ENCODE measurements around the gene HPCA.

Gene HPCA

DNA sequence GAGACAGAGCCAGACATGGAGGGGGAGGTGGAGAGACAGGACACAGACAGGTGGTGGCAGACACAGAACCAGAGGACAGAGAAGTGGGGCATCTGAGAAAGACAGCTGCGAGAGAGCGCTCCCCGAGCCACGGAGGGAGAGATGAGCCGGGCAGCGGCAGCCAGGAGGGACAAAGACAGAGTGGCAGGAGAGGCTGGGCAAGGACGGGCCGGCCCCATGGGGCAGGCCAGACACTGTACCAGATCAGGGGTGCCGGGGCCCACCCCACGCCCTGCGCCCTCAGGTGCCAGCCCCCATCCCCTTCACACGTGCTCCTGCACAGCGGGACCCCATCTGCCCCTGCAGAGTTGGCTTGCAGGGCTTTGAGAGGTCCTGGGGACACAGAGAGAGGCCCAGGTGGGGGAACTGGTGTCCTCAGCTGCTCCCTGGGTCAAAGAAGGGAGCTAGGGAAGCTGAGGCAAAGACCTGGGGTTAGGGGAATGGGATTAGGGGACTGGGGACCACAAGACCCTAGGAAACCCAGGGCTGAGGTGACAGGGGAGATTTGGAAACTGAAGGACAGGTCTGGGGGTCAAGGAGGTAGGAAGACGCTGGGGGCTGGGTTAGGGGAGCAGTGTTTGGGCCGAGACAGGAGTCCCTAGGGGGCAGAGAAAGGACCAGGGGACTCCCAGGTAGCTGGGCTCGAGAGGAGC, 16.2 kb upstream of the HPCA start:
- no peak for DNase-seq
- in situ Hi-C loops (cut with HindIII; ENCODE audit: low pct_ligation_motif_present, low pct_unique_long_range_greater_than_20kb, low sequenced_read_pairs) = no loop called here

DNA sequence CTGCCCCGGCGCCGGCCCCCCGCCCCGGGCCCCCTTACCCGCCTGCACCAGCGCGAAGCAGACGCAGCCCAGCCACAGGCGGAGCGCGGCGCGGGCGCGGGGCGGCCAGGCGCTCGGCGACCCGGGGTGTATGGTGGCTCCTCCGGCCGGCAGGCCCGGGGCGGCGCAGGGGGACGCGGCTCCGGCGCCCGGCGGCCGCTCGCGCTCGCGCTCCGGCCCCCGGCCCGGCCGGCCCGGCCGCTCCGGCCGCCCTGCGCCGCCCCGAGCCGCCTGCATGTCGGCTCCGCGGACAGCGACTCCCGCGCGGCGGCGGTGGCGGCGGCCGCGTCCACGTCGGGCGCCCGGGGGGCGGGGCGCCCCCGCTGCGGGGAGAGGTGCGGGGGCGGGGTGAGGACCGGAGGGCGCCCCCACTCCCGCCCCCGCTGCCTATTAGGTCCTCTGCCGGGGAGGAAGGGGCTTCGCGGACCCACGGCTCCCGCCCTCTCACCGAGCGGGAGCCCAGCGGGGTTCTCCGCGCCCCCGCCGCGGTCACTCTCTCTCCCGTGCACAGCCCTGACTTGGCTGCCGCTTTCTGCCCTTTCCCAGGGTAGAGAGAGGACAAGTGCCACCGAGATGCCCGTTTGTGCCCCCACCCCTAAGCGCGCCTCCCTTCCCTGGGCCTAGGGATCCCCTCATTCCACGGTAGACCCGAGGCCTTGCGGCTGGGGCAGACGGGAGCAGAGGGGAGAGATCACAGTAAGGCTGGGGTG, 15.5 kb upstream of the HPCA start, which contains the start of gene FNDC5:
FNDC5 (minus strand) TSS at position 298 of the 749 bp plus-strand sequence.
- in situ Hi-C loops (cut with HindIII; ENCODE audit: low pct_ligation_motif_present, low pct_unique_long_range_greater_than_20kb, low sequenced_read_pairs) = no loop called here

DNA sequence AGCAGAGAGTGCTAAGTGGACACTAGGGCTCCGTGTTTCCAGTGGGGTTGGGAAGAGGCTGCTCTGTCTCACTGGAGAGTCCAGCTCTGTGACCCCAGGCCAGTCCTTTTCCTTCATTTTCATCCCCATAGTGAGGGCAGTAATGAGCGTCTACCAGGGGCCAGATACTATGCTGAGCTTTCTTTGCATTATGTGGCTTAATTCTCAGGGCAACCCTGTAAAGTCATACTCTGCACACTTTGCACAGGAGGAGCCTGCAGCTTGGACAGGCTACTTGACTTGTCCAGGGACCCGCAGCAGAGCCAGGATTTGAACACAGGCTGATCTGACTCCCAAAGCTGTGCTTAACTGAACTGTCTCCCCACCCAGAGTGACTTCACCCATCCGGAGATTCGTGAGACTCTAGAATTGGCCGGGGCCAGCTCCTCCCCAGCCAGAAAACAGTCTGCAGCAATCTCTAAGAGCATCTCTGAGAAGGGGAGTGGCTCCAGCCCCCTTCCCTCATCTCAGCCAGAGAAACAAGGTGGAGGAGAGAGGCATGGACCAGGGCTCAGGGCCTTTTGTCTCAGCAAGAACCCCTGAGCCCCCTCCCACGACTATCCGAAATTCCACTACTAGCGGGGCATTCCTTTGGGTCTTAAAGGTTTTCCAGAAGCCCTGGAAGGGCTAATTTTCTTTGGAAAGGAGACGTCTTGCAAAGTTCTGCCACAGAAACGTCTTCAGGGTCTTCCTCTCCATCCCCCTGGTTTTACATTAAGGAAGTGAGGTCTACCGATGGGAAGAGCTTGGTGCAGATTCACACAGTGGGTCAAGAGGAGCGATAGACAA, 14.7 kb upstream of the HPCA start:
- in situ Hi-C loops (cut with HindIII; ENCODE audit: low pct_ligation_motif_present, low pct_unique_long_range_greater_than_20kb, low sequenced_read_pairs) = no loop called here
- no peak for DNase-seq

More for the DNA sequence above, 15.5 kb upstream of the HPCA start, which contains the start of gene FNDC5:
- DNase-seq = no peak

DNA sequence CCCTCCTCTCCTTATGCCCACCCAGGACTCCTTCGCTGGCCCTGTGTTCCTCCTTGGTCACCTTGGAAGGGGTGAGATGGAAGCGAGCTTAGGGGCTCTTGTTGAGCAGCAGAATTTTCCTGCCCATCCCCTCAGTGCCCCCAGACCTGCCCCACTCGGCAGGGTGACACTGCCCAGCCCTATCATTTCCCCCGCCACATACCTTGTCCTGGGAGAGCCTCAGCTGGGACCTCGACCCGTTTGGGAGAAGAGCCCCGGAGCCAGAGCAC, 14.2 kb upstream of the HPCA start:
- in situ Hi-C loops (cut with HindIII; ENCODE audit: low pct_ligation_motif_present, low pct_unique_long_range_greater_than_20kb, low sequenced_read_pairs) = no loop called here
- no peak for DNase-seq

DNA sequence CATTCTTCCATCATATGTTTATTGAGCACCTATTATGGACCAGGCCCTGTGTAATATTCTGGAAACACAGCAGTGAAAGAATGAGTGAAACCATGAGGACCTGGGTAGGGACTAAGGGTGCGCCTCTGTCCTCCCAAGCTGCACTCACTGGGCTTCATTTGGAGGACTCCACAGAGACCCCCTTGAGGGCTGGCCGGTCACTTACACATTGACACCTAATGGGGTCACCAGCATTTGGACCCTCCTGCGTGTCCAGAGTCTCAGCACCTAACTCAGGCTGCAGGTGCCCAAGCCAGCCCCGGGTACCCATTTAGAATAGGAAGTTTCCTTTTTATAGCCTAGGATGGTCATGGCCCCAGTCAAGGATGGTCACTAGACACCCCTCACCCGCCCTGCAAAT, 12.8 kb upstream of the HPCA start:
- no peak for DNase-seq
- in situ Hi-C loops (cut with HindIII; ENCODE audit: low pct_ligation_motif_present, low pct_unique_long_range_greater_than_20kb, low sequenced_read_pairs) = no loop called here

DNA sequence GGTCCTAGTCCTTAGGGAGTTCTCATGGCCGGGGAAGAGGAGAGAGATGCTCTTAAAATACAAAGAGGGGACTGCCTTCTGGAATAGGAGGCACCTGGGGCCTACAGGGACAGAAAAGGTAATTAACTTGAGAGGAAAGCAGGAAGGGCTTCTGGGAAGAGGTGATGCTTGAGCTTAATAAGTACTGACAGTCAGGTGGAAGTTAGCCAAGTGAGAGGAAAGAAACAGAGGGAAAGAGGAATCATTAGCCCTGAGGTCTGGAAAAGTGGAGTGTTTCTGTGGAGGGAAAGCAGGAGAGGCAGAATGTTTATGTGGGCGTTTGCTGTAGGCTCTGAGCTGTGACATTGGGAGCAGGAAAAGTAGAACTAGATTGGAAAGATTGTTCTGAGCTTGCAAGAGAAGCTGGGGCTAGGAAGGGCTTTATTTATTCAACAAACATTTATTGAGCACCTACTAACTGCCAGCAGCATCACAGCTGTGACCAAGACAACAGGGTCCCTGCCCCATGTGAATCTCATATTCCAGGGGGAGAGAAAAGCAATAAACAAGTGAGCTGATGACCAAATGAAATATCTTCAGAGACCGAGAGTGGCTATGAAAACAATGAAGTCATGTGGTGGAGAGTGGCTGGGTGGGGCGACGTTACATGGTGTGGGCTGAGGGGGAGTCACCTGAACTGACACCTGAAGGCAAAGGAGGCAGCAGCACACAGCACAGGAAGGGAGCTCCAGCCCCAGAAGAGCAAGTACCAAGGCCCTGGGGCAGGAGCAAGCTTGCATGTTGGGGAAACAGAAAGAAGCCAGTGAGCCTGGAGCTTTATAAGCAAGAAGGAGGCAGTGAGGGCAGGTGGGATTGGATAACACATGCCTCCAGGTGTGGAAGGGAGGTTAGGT, 11.2 kb upstream of the HPCA start:
- no peak for DNase-seq
- in situ Hi-C loops (cut with HindIII; ENCODE audit: low pct_ligation_motif_present, low pct_unique_long_range_greater_than_20kb, low sequenced_read_pairs) = no loop called here

DNA sequence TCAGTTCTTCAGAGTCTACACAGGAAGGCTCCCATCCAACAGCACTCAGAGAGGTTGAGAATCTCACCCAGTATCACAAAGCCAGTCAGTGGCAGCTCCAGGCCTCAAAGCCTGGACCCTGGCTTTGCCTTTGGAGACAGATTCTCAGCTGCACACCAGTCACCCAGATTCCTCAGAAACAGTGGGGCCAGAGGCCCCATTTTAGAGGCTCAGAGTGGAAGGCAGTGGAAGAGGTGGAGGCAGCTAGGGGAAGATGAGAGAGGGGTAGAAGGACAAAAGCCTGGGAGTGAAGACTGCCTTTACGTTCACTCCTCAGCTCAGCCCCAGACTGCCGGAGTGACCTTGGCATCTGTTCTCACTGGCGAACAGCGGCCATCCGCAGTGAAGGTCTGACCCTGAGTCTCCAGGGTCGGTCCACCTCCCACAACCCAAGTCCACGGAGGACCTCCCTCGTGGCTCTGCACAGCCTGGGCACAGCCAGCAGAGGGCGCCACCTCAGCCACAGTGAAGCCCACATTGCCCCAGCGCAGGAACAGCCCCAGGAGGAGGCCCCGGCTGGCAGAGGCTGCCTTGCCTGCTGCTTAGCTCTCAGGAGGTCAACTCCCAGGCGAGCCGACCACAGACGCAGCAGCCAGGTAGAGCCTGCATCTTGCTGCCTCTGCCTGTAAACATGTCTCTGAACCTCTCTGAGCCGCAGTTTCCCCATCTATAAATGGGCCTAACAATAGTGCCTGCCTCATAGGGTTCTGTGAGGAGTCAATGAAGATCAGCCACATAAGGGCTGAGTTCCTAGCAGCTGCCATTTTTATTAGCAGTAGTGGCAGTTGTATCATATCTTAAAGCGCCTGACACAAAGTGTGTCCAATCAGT, 9.7 kb upstream of the HPCA start:
- peak; percentile 54 for DNase-seq
- in situ Hi-C loops (cut with HindIII; ENCODE audit: low pct_ligation_motif_present, low pct_unique_long_range_greater_than_20kb, low sequenced_read_pairs) = no loop called here

DNA sequence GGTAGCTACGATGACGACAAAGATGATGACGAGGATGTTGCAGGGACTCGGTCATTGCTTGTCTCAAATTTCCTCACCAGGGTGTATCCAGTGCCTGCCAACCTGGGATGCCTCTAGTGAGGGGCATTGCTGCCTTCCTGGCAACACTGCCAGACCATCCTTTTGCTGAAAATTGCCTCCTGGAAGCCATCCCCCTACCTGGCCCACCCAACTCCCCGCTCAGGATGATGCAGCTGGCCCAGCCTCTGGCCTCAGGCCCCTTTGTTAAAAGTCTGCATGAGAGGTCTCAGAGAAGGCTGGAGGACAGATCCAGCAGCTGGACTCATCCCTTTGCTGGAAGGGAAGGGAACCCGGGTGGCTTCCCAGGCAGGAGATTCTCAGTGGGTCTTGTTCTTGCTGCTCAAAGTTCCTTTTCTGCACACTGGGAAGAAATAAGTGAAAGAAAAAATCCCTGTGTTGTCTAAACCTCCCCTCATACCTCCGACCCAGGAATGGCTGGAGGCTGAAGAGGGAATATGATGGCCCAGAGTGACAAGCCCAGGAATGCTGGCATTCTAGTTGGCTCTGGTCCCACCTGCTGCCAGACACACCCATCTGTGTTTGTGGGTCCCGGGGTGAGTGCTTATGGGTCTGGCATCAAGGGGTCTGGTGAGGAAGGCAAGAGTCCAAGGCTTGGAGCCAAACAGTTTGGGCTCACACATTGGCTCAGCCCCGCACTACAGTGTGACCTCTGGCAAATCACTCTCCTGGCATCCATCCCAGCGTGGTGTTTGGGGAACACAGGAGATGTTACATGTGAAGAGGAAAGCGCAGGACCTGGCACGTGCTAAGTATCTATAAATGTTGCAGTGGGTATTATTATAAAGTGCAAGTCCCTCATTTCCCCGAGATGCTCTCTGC, 8.8 kb upstream of the HPCA start:
- in situ Hi-C loops (cut with HindIII; ENCODE audit: low pct_ligation_motif_present, low pct_unique_long_range_greater_than_20kb, low sequenced_read_pairs) = no loop called here
- DNase-seq = no peak

DNA sequence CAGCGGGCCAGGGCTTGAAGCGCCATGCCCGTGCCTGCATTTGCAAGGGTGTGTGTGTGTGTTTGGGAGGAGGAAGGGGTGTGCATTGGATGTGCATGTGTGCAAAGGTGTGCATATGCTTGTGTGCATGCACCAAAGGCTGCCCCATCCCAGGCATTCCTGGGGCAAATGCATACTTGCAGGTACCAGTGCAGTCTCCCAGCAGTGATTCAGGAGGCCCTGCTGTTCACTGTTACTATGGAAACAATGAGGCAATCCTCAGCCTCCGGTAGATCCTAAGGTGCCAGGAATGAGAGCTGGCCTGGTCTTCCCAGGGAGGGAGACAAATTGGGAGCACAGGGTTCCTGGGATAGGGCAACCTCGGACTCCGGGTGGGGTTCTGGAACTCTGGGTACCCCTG, 8.1 kb upstream of the HPCA start:
- in situ Hi-C loops (cut with HindIII; ENCODE audit: low pct_ligation_motif_present, low pct_unique_long_range_greater_than_20kb, low sequenced_read_pairs) = no loop called here
- DNase-seq = no peak

DNA sequence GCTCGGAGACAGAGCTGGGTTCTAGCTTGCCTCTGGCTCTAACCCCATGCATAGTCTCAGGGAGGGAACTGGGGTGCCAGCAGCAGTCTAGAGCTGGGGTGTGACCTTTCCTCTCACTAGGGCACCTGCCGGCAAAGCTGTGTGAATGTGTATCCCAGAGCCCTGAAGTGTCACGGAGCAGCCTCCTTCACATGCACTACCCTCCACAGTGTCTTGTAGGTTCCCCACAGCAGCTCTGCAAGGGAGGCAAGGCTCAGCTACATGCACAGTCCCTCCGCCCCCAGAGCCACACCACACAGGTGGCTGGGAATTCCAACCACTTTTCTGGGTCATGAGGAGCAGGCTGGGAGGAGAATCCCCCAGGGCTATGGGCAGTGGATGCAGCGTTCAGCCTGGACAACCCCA, 7.7 kb upstream of the HPCA start:
- in situ Hi-C loops (cut with HindIII; ENCODE audit: low pct_ligation_motif_present, low pct_unique_long_range_greater_than_20kb, low sequenced_read_pairs) = no loop called here
- DNase-seq = no peak

DNA sequence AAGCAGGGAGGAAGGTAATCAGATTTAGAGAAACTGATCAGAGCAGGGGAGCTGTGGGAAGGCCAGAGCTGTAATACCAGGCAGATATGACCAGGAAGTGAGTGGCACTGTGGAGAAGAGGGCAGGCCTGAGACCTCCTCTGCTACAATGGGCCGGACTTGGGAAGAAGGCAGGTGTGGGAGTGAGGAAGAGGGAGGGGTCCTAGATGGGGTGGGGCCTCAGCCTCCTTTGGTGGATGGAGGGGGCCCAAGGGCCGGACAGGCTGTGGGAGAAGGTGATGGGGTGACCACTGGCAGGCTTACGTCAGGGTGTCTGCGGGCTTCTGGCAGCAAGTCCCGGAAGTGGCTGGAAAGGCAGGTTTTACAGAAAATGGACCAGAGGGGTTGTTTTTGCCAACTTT, 5.0 kb upstream of the HPCA start:
- in situ Hi-C loops (cut with HindIII; ENCODE audit: low pct_ligation_motif_present, low pct_unique_long_range_greater_than_20kb, low sequenced_read_pairs) = no loop called here
- no peak for DNase-seq

DNA sequence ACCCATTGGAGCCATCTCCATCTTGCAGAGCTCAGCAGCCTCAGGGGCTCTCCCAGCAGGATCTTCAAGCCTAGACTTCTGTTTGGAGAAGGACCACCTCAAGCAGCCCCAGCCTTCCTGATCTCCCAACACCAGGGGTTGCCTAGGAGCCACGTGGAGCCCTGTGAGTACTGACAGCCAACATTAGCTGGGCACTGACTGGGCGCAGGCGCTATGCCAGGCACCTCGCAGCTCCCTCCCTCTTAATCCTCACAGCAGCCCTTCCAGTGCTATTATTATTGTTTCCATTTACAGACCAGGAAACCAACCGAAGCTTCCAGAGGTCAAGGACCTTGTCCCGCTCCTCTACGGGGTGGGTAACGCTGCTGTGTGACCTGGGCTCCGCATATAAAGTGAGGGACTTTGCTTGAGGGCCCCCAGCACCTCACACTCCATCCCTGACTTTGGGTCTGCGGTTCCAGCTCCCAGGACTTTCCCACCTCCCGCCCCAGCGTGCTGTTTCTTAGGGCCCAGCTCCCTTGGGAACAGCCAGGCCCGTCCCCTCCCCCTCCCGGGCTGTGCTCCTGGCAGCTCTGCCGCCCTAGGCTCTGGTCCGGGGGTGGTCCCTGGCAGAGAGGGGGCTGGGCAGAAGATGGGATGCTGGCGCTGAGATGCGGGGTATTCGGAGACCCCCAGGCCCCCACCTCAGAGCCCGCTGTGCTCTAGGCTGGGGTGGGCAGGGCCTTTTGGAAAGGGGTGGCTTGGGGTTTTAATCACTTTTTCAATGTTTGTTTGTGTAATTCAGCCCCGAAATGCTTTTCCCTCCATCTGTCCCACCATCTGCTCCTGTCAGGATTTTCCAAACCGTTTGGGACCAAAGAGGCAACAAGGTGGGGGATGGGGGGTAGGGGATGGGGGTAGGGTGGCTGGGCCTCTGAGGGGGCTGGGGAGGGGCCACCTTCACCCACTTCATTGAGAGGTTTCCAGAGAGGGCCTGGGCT, 4.1 kb upstream of the HPCA start:
- in situ Hi-C loops (cut with HindIII; ENCODE audit: low pct_ligation_motif_present, low pct_unique_long_range_greater_than_20kb, low sequenced_read_pairs) = no loop called here
- no peak for DNase-seq

DNA sequence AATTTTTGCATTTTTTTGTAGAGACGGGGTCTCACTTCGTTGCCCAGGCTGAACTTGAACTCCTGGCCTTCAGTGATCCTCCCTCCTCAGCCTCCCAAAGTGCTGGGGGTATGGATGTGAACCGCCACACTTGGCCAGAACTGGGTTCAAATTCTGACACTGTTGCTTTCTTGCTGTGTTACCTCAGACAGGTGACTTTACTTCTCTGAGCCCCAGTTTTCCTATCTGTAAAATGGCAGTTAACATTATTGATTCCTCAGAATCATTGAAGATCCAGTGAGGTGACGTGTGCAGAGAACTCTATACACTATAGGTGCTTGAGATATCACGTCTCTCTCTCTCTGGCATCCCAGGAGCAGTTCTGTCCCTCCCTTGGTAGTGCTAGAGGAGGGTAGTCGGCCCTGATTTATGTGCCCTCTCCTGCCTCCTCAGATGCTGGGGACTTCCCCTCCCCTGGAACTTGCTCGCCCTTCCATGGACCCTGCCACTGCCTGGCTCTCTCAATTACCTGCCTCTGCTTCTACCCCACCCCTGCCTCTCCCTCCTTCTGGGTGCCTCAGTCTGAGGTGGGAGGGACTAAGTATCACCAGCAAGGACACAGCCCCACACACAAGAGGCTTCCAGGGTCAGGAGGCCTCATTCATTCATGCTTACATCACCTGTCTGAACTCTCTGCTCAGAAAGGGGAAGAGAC, 2.8 kb upstream of the HPCA start:
- DNase-seq = no peak
- in situ Hi-C loops (cut with HindIII; ENCODE audit: low pct_ligation_motif_present, low pct_unique_long_range_greater_than_20kb, low sequenced_read_pairs) = no loop called here

DNA sequence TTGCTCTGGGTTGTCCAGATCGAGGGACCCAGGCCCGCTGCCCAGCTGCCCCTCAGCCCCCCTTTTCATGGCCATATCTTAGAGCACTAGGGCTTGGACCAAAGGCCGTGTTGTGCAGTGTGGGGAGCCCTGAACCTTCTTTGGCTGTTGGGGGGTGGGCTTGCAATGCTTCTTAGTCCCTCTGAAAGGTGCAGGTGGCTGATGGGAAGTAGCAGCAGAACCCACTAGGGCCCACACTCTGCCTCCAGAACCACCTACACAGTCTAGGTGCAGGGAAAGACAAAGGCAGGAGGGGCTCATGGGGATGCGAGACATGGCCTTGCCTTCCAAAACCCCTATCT, 2.3 kb upstream of the HPCA start:
- no peak for DNase-seq
- in situ Hi-C loops (cut with HindIII; ENCODE audit: low pct_ligation_motif_present, low pct_unique_long_range_greater_than_20kb, low sequenced_read_pairs) = no loop called here

DNA sequence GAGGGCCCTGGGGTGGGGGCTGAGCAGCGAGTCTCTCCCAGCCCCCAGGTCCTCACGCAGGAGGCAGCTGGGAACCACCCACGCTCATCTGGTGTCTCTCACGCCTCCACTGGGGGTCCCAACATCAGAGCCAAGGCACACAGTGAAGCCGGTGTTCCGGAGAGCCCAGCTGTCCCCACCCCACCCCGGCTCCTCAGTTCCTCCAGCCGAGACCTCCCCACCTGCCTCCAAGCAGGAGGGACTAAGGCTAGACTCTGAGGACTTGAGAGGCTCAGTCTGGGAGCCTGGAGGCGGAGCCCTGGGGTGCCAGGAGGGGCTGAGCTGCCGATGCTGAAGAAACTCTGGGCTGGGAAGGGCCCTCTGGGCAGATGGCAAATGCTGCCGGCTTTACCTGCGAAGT, 1.6 kb upstream of the HPCA start:
- in situ Hi-C loops (cut with HindIII; ENCODE audit: low pct_ligation_motif_present, low pct_unique_long_range_greater_than_20kb, low sequenced_read_pairs) = no loop called here

DNA sequence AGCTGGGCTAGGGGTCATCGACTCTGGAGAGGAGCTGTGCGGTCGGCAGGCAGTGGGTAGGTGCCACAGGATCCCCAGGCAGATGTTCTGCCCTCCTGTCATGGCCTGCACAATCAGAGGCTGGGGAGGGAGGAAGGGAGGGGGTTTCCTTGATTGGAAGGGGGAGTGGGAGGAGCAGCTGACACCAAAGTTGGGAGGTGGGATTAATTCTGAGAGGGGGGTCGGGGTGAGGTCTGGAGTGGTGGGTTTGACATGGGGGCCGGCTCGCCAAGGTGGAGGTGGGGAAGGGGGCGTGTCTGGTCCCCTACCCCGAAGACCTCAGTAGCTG, 651 bp upstream of the HPCA start:
- in situ Hi-C loops (cut with HindIII; ENCODE audit: low pct_ligation_motif_present, low pct_unique_long_range_greater_than_20kb, low sequenced_read_pairs) = no loop called here

More for the DNA sequence above, 1.6 kb upstream of the HPCA start:
- no peak for DNase-seq

More for the DNA sequence above, 651 bp upstream of the HPCA start:
- DNase-seq = no peak

Measured in ACHN (cell line).